DMS53 treated with DMSO at 0.1 percent for 48 hours (cell line): ENCODE measurements around the gene CFAP251.

ENCODE experiments used
- DNase-seq: peaks from one replicate; lab custom pipeline; 2025; ENCODE audit not compliant: unreplicated experiment; lab: John Stamatoyannopoulos, UW

CFAP251 gene

GRCh38 chr12:121946313-121947025 is 28.1 kb downstream of the CFAP251 start:
- DNase-seq: no peak

GRCh38 chr12:121947981-121948380 is 29.6 kb downstream of the CFAP251 start:
- DNase-seq: no peak

DNA sequence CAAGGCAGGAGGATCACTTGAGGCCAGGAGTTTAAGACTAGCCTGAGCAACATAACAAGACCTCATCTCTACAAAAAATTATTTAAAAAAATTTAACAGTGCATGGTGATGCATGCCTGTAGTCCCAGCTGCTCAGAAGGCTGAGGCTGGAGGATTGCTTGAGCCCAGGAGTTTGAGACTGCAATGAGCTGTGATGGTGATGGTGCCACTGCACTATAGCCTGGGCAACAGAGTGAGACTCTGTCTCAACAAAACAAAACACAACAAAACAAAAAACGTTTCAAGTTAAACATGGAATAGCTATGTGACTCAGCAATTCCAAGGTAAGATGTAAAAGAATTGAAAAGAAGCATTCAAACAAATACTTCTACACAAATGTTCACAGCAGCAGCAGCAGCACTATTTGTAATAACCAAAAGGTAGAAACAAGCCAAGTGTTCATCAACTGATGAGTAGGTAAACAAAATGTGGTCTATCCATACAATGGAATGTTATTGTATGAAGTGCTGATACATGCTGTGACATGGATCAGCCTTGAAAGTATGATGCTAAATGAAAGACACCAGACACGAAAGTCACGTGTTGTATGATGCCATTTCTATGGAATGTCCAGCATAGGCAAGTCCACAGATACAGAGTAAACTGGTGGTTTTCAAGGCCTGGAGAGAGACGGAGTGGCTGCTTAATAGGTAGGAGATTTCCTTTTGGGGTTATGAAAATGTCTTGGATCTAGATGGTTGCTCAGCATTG is 31.4 kb downstream of the CFAP251 start:
- DNase-seq: no peak

DNA sequence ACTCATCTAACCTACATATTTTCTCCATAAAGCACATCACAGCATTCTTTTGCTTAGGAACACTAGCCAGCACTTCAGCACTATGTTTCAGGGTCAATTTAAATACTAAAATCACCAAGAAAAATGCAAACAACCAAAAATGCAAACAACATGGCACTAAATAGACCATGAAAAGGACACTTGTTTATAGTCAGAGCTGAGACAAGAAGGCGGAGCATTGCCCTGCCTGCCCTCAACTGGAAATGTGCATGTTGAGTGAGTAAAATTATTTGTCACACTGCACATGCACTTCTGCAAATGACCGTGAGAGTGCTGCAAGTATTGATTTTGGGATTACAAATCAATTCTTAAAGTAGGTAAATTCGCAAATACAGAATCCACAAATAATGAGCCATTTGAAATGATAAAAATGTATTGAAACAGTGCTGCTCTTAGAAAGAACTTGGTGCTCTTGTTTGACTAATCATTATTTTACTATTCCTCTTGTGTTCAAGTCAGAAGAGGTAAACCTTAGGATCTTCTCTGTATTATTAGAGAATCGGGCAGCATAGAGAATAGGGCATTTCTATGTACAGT is 34.8 kb downstream of the CFAP251 start:
- no peak for DNase-seq

DNA sequence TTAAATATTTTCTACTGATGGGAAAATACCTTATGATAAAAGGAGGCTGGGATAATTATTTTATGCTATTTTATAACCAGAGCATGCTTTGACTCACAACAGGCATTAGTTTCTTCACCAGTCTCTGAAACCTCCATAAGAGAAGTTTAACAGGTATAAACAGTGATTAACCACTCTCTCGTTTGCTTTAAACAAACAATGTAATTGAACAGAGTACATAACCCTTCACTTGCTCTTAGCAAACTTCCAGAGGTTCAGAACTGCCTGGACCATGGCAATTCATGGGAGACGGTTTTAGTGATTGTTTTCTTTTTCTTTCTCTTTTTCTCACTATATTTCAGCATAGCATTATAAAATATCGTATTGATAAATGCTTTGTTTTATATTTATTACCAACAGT is 35.3 kb downstream of the CFAP251 start:
- DNase-seq: peak; percentile 5

DNA sequence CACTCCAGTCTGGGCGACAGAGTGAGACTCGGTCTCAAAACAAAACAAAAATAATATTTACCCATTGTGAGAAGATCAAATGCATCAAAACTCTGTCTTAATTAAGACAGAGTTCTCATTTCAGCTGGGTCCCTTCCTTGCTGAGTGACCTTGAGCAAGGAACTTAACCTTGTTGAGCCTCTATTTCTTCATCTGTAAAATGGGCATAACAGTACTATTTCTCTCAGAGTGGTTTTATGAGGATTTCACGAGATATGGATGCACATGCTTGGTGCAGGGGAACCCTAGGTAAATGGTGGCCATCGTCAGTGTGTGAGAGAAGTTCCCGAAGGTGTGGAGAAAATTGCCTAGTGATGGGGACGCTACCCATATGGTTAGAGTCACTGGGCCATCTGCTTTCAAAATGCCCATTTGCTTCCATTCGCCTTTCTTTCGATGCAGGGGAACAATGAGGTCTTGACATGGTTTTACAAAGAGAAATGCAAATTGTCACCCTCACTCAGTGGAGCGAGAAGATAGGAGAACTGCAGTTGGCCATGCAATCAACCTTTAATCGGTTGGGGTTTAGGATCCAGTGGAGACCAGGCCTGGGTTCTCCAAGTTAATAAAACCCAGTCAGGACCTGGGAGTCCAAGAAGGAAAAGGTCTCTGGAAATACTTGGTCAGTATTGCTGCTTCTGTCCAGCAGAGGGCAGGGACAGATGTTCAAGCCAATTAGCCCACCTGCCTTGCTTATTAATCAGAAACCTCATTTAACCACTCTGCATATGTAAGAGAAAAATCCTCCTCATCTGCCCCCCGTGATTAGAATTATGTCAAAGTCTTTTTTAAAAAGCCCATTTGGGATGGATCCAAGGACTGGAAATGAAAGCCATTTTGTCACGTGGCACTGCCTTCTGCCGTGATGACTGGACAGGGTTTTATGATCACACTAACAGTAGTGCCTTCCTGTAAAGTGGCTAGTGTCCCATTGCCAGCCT is 37.2 kb downstream of the CFAP251 start:
- DNase-seq: no peak

DNA sequence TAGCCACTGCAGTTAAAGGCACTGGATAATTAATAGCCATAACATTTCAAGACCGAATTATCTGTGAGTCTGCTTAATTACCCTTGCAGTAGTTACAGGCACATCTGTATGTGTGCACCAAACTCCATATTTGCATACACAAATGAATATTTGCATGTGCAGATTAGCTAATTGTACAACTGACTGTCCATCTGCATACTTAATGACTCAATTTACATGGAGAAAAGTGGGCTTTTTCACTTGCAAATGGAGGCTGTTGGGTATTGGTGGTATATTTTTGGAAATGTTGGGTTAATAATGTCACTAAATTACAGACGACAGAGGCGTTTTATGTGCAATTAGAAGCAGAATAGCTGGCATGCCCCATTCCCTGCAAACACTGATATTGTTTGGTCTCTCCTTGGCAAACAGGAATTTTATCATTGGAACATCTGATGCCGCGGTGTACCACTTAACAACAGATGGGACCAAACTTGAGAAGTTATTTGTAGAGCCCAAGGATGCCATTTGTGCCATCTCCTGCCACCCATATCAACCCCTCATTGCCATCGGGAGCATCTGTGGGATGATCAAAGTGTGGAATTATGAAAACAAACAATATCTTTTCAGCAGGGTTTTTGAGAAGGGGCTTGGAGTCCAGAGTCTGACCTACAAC is 39.6 kb downstream of the CFAP251 start:
- no peak for DNase-seq

DNA sequence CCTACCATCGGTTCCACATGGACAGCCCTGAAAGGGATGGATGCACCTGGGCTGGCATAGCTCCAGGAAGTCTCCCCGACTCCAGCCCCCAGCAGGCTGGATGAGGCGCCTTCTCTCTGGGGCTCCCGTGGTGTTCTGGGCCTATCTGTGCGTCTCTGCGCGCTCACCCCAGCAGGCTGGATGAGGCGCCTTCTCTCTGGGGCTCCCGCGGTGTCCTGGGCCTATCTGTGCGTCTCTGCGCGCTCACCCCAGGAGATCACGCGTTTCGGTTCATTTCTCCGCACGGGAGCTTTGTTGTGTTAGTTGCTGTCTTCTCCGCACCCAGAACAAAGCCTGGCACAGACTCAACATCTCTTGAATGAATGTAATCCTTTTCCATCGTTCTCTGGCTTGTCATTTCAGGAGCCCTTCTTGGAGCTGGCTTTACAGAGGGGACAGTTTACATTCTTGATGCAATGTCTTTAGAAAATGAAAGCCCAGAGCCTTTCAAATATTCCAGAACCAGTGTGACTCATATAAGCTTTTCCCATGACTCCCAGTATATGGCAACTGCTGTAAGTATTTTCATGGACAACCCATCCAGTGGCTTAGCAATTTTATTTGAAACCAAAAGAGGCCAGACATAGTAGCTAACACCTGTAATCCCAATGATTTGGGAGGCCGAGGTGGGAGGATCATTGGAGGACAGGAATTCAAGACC is 40.3 kb downstream of the CFAP251 start:
- peak; percentile 35 for DNase-seq

DNA sequence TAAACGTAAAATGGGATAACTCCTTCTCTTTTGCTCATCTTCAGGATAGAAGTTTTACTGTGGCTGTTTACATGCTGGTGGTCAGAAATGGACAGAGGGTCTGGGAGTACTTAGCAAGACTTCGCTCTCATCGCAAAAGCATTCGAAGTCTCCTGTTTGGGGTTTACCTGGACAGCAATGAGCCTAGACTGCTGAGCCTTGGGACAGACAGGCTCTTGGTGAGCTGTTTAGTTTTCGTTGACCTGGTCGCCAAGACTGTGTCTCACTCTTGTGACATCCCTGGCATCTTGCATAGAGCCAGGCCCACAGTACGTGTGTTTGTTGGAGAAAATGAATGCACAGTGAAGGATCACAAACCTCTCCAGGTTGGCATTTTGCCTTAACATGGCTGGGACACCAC is 42.1 kb downstream of the CFAP251 start:
- DNase-seq: no peak

DNA sequence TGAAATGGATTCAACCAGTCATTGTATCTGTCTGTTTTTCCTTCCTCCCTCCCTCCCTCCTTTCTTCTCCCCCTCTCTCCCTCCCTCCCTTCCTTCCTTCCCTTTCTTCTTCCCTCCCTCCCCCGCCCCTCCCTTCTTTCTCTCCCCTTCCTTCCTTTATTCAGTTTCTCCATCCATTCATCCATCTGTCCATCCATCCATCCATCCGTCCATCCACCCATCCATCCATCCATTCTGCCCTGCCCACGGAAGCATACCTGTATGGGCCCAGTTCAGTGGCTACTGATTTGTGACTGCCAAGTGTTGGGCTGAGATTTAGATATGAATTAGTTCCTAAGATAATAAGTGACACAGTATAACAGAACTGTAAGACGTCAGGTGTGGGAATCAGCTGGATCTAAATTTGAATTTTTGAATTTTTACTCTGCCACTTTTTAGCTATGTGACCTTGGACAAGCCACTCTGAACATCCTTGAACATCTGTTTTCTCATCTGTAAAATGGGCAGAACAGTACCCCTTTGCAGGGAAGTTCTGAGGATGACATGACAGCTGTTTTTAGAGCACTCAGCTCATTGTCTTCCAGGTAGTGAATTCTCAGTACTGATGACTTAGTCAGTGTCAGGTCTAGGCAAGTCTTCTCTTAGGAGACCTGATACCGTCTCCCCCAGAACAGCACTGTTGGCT is 42.9 kb downstream of the CFAP251 start:
- no peak for DNase-seq

DNA sequence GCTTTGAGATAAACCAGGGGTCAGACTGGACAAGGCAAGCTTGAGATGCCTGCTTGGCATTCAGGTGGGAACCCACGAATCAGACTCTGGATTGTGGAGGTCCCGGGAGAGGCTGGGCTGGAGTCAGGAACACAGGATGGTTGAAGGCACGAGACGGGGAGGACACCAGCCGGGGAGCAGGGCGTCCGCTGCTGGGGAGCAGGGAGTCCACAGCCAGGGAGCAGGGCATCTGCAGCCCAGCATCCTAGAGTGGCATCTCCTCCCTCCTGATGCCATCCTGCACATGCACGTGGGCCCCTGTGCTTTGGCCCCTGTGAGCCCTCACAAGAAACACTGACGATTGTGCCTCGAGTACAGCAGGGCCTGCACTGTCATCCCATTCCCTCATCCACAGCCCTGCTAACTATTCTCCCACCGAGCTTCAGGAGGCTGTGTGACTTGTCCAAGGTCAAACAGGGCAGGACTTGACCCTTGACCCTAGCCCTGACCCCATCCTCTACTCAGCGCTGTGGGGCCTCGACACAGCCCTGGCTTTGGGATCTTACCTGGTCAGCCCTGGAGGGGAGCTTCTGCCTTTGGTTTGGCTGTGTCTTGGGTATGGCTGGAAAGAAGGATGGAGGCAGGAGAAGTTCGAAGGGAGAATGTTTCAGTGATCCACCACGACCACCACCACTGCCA is 45.1 kb downstream of the CFAP251 start:
- no peak for DNase-seq

DNA sequence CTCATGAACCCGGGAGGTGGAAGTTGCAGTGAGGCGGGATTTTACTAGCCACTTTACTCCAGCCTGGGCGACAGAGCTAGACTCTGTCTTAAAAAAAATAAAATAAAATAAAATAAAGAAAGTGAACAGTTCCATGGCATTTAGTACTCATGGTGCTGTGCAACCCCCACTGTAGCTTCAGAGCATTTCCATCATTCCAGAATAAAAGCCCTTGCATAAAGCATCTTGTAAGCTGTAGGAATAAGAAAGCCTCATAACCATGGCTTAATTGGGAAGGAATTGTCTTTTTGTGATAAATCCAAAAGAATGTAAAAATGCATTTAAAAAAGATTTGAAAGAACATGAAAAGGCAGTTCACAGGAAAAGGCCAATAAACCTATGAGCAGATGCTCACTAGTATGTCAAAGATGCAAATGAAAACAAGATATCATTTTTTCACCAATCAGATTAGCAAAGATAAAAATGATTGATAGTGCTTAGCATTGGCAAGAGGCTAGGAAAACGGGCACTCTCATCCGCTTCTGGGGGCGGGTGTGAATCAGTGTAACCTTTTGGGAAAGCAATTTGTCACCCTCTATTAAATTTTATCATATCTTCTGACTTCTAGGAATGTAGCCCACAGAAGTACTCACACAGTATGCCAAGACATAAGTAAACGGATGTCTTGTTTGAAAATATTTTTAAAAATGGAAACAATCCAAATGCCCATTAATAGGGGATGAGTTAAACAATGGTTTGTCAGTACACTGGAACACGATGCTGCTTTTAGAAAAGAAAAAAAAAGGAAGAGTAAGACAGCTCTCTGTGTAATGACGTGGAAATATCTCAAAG is 46.6 kb downstream of the CFAP251 start:
- no peak for DNase-seq

DNA sequence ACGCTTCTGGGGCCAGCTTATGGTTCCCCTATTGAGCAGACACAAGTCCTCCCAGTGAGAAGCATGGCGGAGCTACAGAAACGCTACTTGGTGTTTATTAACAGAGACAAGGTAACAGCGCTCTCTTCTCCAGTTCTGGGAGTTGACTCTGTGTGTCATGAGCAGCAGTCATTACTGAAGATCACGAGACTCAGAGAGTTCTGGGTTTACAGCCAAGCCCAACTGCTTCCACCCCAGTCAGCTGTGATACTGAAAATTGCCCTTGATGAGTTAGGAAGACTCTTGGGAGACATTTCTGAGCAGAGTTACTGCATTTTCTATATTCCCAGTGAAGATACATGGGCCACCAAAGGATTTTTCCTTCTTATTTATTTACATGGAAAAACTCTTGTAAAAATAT is 48.6 kb downstream of the CFAP251 start:
- DNase-seq: no peak

DNA sequence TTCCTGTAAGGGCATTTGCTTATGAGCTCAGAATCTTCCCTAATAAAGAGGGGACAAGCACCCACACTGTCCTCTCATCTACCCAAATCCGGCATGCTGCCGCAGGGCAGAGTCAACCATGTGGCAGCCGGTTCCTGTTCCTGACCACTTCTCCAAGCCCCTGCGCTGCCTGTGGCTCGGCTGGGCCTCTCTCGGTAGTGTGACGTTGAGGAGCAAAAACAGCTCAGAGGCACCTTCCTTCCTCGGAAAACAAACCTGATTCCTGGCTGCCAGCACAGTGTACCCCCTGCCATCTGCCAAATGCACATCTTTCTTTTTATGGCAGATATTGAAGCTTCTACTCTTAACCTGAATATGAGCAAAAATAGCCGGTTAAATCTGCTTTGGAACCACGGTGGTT is 50.5 kb downstream of the CFAP251 start:
- no peak for DNase-seq

- DNase-seq: no peak
These were observed 51.3 kb downstream of the CFAP251 start for GRCh38 chr12:121969726-121970125.

DNA sequence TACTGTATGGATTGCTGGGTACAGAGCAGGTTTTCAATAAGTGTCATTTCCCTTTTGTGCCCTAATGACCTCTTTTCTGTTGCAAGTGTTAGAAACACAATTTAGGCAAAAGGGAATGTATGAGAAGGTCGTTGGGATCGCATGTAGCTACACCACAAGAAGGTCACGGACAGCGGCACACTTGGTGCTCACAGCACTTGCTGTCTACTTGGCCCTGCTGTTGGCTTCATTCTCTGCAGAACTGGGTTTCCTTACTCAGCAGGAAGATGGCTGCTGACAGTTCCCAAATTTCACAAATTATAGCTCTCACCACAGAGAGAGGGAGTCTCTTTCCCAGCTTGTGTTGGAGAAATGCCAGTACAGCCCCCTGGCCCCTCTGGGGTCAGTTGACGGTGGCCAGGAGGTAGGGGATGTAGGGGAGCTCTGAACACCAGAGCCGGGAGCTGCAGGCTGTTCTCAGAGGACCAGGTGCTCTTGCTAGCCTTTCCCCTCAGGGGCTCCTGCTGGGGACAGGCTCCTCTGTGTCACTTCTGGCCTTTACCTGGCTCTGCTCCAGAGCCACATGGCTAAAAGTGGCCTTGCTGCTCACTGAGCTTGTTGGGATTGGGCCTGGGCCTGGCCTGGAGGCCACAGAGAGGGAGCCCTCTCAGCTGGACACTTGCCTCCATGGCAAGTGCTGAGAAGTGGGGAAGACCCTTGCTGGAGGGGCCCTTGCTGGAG is 52.3 kb downstream of the CFAP251 start:
- no peak for DNase-seq
